ENCODE measurements around the gene HDAC4.

The HDAC4 gene

GRCh38 chr2:239201884-239202283, 198.9 kb downstream of the HDAC4 start:
- no peaks in the 10 kb centered on the region for H3K27me3 Mint-ChIP-seq
- H3K4me3 Mint-ChIP-seq, result no peak overlapping the region
- no peak for ATAC-seq
- H3K27ac Mint-ChIP-seq, result no peak overlapping the region
- no peak for DNase-seq
- peaks cover 2% of the 10 kb centered on the region for H3K36me3 Mint-ChIP-seq (ENCODE audit: low read depth)
- H3K4me1 Mint-ChIP-seq, result peaks cover 23% of the 10 kb centered on the region
- no peaks in the 10 kb centered on the region for H3K9me3 Mint-ChIP-seq

- no peak overlapping the region for H3K27ac Mint-ChIP-seq
- ATAC-seq, result no peak
- no peak overlapping the region for H3K4me3 Mint-ChIP-seq
- no peak for DNase-seq
- no peaks in the 10 kb centered on the region for H3K9me3 Mint-ChIP-seq
- peaks cover 21% of the 10 kb centered on the region for H3K4me1 Mint-ChIP-seq
- no peaks in the 10 kb centered on the region for H3K27me3 Mint-ChIP-seq
- H3K36me3 Mint-ChIP-seq (ENCODE audit: low read depth), result peaks cover 2% of the 10 kb centered on the region
These were observed 199.3 kb downstream of the HDAC4 start for GRCh38 chr2:239201531-239201876.

GRCh38 chr2:239200646-239201530, 199.9 kb downstream of the HDAC4 start:
- no peaks in the 10 kb centered on the region for H3K27me3 Mint-ChIP-seq
- H3K27ac Mint-ChIP-seq, result no peak overlapping the region
- H3K36me3 Mint-ChIP-seq (ENCODE audit: low read depth), result peaks cover 2% of the 10 kb centered on the region
- no peak overlapping the region for H3K4me3 Mint-ChIP-seq
- H3K9me3 Mint-ChIP-seq, result no peaks in the 10 kb centered on the region
- DNase-seq, result no peak
- peaks cover 16% of the 10 kb centered on the region for H3K4me1 Mint-ChIP-seq
- no peak for ATAC-seq

- no peak for ATAC-seq
- Mint-ChIP-seq H3K27ac (no peak overlapping the region), H3K9me3 (no peaks in the 10 kb centered on the region), H3K27me3 (no peaks in the 10 kb centered on the region), H3K36me3 (ENCODE audit: low read depth) (peaks cover 3% of the 10 kb centered on the region), H3K4me1 (peaks cover 8% of the 10 kb centered on the region), H3K4me3 (no peak overlapping the region)
- DNase-seq, result no peak
These were observed 201.6 kb downstream of the HDAC4 start for GRCh38 chr2:239199041-239199768.

- H3K27me3 Mint-ChIP-seq, result no peaks in the 10 kb centered on the region
- no peak overlapping the region for H3K27ac Mint-ChIP-seq
These were observed 202.6 kb downstream of the HDAC4 start for GRCh38 chr2:239198221-239198620.

GRCh38 chr2:239197146-239197545, 203.7 kb downstream of the HDAC4 start:
- H3K36me3 Mint-ChIP-seq (ENCODE audit: low read depth), result peaks cover 2% of the 10 kb centered on the region
- H3K4me1 Mint-ChIP-seq, result peaks cover 9% of the 10 kb centered on the region
- no peaks in the 10 kb centered on the region for H3K27me3 Mint-ChIP-seq
- DNase-seq (no peak), ATAC-seq (no peak)
- H3K4me3 Mint-ChIP-seq, result no peak overlapping the region
- H3K27ac Mint-ChIP-seq, result no peak overlapping the region
- H3K9me3 Mint-ChIP-seq, result no peaks in the 10 kb centered on the region

More at GRCh38 chr2:239198221-239198620, 202.6 kb downstream of the HDAC4 start:
- DNase-seq, result no peak
- Mint-ChIP-seq H3K36me3 (ENCODE audit: low read depth) (peaks cover 2% of the 10 kb centered on the region), H3K4me1 (peaks cover 6% of the 10 kb centered on the region), H3K4me3 (no peak overlapping the region), H3K9me3 (no peaks in the 10 kb centered on the region)
- no peak for ATAC-seq

- H3K27me3 Mint-ChIP-seq, result no peaks in the 10 kb centered on the region
- H3K9me3 Mint-ChIP-seq, result no peaks in the 10 kb centered on the region
- H3K36me3 Mint-ChIP-seq (ENCODE audit: low read depth), result peaks cover 2% of the 10 kb centered on the region
- no peak for ATAC-seq
- no peak for DNase-seq
- peaks cover 7% of the 10 kb centered on the region for H3K4me1 Mint-ChIP-seq
- no peak overlapping the region for H3K27ac Mint-ChIP-seq
- H3K4me3 Mint-ChIP-seq, result no peak overlapping the region
These were observed 204.3 kb downstream of the HDAC4 start for GRCh38 chr2:239196474-239197021.

GRCh38 chr2:239195992-239196391, 204.8 kb downstream of the HDAC4 start:
- ATAC-seq (no peak), DNase-seq (no peak)
- Mint-ChIP-seq H3K4me1 (peaks cover 7% of the 10 kb centered on the region), H3K9me3 (no peaks in the 10 kb centered on the region), H3K36me3 (ENCODE audit: low read depth) (peaks cover 2% of the 10 kb centered on the region), H3K27ac (no peak overlapping the region), H3K27me3 (no peaks in the 10 kb centered on the region), H3K4me3 (no peak overlapping the region)

GRCh38 chr2:239195318-239195871, 205.4 kb downstream of the HDAC4 start:
- Mint-ChIP-seq H3K4me1 (peaks cover 7% of the 10 kb centered on the region), H3K9me3 (no peaks in the 10 kb centered on the region), H3K27ac (no peak overlapping the region), H3K4me3 (no peak overlapping the region), H3K27me3 (no peaks in the 10 kb centered on the region), H3K36me3 (ENCODE audit: low read depth) (peaks cover 4% of the 10 kb centered on the region)
- ATAC-seq (no peak), DNase-seq (no peak)

GRCh38 chr2:239194731-239195317, 206.0 kb downstream of the HDAC4 start:
- Mint-ChIP-seq H3K27me3 (no peaks in the 10 kb centered on the region), H3K36me3 (ENCODE audit: low read depth) (peaks cover 5% of the 10 kb centered on the region), H3K27ac (no peak overlapping the region), H3K4me1 (peaks cover 7% of the 10 kb centered on the region), H3K4me3 (no peak overlapping the region), H3K9me3 (no peaks in the 10 kb centered on the region)
- no peak for DNase-seq
- ATAC-seq, result no peak

GRCh38 chr2:239193925-239194677, 206.7 kb downstream of the HDAC4 start:
- DNase-seq (no peak), ATAC-seq (no peak)
- Mint-ChIP-seq H3K36me3 (ENCODE audit: low read depth) (peaks cover 9% of the 10 kb centered on the region), H3K27me3 (no peaks in the 10 kb centered on the region), H3K4me3 (no peak overlapping the region), H3K27ac (no peak overlapping the region), H3K9me3 (no peaks in the 10 kb centered on the region), H3K4me1 (peaks cover 7% of the 10 kb centered on the region)

GRCh38 chr2:239193401-239193811, 207.4 kb downstream of the HDAC4 start:
- ATAC-seq (peak; percentile 15), DNase-seq (no peak)
- Mint-ChIP-seq H3K27me3 (no peaks in the 10 kb centered on the region), H3K9me3 (no peaks in the 10 kb centered on the region), H3K4me1 (peaks cover 7% of the 10 kb centered on the region), H3K27ac (no peak overlapping the region), H3K36me3 (ENCODE audit: low read depth) (peaks cover 12% of the 10 kb centered on the region), H3K4me3 (no peak overlapping the region)

GRCh38 chr2:239192975-239193374, 207.8 kb downstream of the HDAC4 start:
- DNase-seq (no peak), ATAC-seq (no peak)
- H3K4me1 Mint-ChIP-seq, result peaks cover 7% of the 10 kb centered on the region
- H3K27me3 Mint-ChIP-seq, result no peaks in the 10 kb centered on the region
- no peaks in the 10 kb centered on the region for H3K9me3 Mint-ChIP-seq
- H3K36me3 Mint-ChIP-seq (ENCODE audit: low read depth), result peaks cover 15% of the 10 kb centered on the region
- H3K4me3 Mint-ChIP-seq, result no peak overlapping the region
- no peak overlapping the region for H3K27ac Mint-ChIP-seq

- no peak overlapping the region for H3K27ac Mint-ChIP-seq
- no peak overlapping the region for H3K4me3 Mint-ChIP-seq
- H3K27me3 Mint-ChIP-seq, result no peaks in the 10 kb centered on the region
- H3K9me3 Mint-ChIP-seq, result no peaks in the 10 kb centered on the region
- ATAC-seq (no peak), DNase-seq (no peak)
- peaks cover 15% of the 10 kb centered on the region for H3K36me3 Mint-ChIP-seq (ENCODE audit: low read depth)
- peaks cover 7% of the 10 kb centered on the region for H3K4me1 Mint-ChIP-seq
These were observed 208.4 kb downstream of the HDAC4 start for GRCh38 chr2:239192456-239192855.

Data from activated naive CD8-positive, alpha-beta T cell treated with anti-CD3 and anti-CD28 coated beads, Interleukin-2, amount 50 U/mL, for 24 hours (primary cell).